Loucy (cell line): ENCODE measurements around the gene WDR64.

Source experiments
- H2AFZ ChIP-seq: fragments of 200-600 bp; sonication (generic); 2 replicates; pipeline ENCODE4 v1.6.0; 2016; ENCODE audit warnings: antibody characterized with exemption, mild to moderate bottlenecking, low read length, moderate library complexity
- H3F3A ChIP-seq: fragments of 200-600 bp; 2 replicates; pipeline ENCODE4 v1.6.0; 2016; ENCODE audit warnings: antibody characterized with exemption, low read depth, mild to moderate bottlenecking
- H3K27me3 ChIP-seq: fragments of 200-600 bp; sonication (generic); 2 replicates; pipeline ENCODE4 v1.6.1; 2014; ENCODE audit warnings: low read length, mild to moderate bottlenecking; ENCODE audit not compliant: insufficient read depth, poor library complexity, severe bottlenecking
- H3K36me3 ChIP-seq: fragments of 200-600 bp; sonication (generic); 2 replicates; pipeline ENCODE4 v1.6.1; 2016; ENCODE audit warnings: low read length; ENCODE audit not compliant: insufficient read depth
- H3K4me1 ChIP-seq: fragments of 200-600 bp; sonication (generic); 2 replicates; pipeline ENCODE4 v1.5.1; 2014; ENCODE audit warnings: low read length, mild to moderate bottlenecking; ENCODE audit not compliant: insufficient read depth, poor library complexity, severe bottlenecking
- H3K4me2 ChIP-seq: fragments of 200-600 bp; sonication (generic); 2 replicates; pipeline ENCODE4 v1.6.0; 2014; ENCODE audit warnings: antibody characterized with exemption, low read length, low read depth, mild to moderate bottlenecking; ENCODE audit not compliant: poor library complexity, severe bottlenecking
- H3K4me3 ChIP-seq: fragments of 200-600 bp; sonication (generic); 2 replicates; pipeline ENCODE4 v1.5.1; 2014; ENCODE audit warnings: low read length, mild to moderate bottlenecking, mixed read lengths; ENCODE audit not compliant: poor library complexity, severe bottlenecking
- H3K79me2 ChIP-seq: fragments of 200-600 bp; sonication (generic); 2 replicates; pipeline ENCODE4 v1.6.1; 2014; ENCODE audit warnings: low read length; ENCODE audit not compliant: insufficient read depth
- H3K9ac ChIP-seq: fragments of 200-600 bp; sonication (generic); 2 replicates; pipeline ENCODE4 v1.6.0; 2014; ENCODE audit warnings: mild to moderate bottlenecking, low read depth, low read length, moderate library complexity; ENCODE audit not compliant: poor library complexity, severe bottlenecking
- H3K9me2 ChIP-seq: fragments of 200-600 bp; sonication (generic); replicated peaks from 2 replicates; pipeline ENCODE4 v1.6.1; 2016; ENCODE audit warnings: low read depth, low read length, mixed read lengths
- H3K9me3 ChIP-seq: fragments of 200-600 bp; sonication (generic); 2 replicates; pipeline ENCODE4 v1.6.1; 2014; ENCODE audit warnings: mild to moderate bottlenecking, antibody characterized with exemption, low read length, low read depth; ENCODE audit not compliant: insufficient read depth
- H4K20me1 ChIP-seq: fragments of 200-600 bp; sonication (generic); 2 replicates; pipeline ENCODE4 v1.6.0; 2014; ENCODE audit warnings: antibody characterized with exemption, low read length, mild to moderate bottlenecking; ENCODE audit not compliant: insufficient read depth, poor library complexity, severe bottlenecking
- EZH2phosphoT487 ChIP-seq: fragments of 200-600 bp; IDR thresholded peaks from 2 replicates; pipeline ENCODE4 v1.6.1; 2018; ENCODE audit warnings: antibody characterized with exemption, mild to moderate bottlenecking, moderate library complexity, borderline replicate concordance
- TF ChIP-seq, protein P1 (sequence below): fragments of 200-600 bp; sonication (generic); conservative IDR thresholded peaks from 2 replicates; pipeline ENCODE4 v1.5.1; 2014; ENCODE audit warnings: mild to moderate bottlenecking, antibody characterized with exemption, low read length

WDR64 gene

DNA sequence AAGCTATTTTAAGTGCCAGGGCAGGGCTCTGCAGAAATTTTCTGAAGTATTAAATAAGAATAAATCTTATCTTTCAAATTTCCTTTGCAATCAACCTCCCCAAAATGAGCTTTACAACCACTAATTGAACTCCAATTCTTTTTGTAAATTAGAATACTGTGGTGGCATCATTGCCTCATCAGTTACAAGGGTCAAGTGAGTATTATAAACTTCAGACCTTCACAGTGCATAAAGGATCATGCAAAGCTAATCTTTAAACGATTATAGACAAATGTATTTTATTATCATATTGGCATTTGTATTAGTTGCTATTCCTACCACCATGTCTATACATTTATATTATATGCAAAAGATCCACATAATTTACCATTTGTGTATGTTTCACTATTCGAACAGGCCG is 19.1 kb upstream of the WDR64 start:
- Histone ChIP-seq H3F3A (no peaks in the 10 kb centered on the region), H3K9me2 (no peaks in the 10 kb centered on the region), H2AFZ (no peak overlapping the region), H3K79me2 (peaks cover 3% of the 10 kb centered on the region; the same call in 1 of the 2 replicates), H3K9ac (no peak overlapping the region), H3K9me3 (no peaks in the 10 kb centered on the region), H3K27me3 (no peaks in the 10 kb centered on the region), H3K4me2 (no peak overlapping the region), H3K4me3 (no peak overlapping the region), H3K4me1 (peaks cover 9% of the 10 kb centered on the region), H3K36me3 (no peaks in the 10 kb centered on the region), H4K20me1 (no peaks in the 10 kb centered on the region)
- TF ChIP-seq, protein P1, sequence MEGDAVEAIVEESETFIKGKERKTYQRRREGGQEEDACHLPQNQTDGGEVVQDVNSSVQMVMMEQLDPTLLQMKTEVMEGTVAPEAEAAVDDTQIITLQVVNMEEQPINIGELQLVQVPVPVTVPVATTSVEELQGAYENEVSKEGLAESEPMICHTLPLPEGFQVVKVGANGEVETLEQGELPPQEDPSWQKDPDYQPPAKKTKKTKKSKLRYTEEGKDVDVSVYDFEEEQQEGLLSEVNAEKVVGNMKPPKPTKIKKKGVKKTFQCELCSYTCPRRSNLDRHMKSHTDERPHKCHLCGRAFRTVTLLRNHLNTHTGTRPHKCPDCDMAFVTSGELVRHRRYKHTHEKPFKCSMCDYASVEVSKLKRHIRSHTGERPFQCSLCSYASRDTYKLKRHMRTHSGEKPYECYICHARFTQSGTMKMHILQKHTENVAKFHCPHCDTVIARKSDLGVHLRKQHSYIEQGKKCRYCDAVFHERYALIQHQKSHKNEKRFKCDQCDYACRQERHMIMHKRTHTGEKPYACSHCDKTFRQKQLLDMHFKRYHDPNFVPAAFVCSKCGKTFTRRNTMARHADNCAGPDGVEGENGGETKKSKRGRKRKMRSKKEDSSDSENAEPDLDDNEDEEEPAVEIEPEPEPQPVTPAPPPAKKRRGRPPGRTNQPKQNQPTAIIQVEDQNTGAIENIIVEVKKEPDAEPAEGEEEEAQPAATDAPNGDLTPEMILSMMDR: no peak
- TF ChIP-seq EZH2phosphoT487: no peak

DNA sequence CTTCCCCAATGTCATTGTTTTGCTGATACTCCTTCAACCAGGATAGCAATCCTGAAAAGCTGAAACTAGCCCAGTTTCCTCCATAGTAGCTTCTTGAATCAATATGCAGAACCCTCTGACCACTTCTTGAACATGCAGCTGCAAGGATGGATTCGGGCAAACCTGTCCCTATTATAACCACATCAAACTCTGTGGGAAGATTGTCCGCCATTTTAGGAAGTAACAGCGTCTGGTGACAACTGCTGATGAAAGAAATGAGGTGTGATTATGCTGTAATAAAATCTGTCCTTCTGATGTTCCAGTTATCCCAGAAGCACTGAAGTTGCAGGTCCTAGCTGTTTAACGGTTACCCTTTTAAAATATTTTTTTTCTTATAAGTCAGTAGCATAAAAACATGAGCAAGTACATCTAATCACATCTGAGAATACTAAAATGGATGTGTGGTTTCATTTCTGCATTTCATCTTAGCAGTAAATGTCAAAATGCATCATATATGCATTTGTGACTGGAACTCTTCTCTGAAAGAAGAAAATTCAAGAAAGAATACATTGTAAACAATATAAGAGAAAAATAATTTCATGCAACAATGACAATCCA is 16.4 kb upstream of the WDR64 start:
- no peaks in the 10 kb centered on the region for H3K9me3 ChIP-seq
- H3K4me3 ChIP-seq: peak overlapping the region; percentile 7
- peaks cover 13% of the 10 kb centered on the region for H3K4me1 ChIP-seq
- no peaks in the 10 kb centered on the region for H4K20me1 ChIP-seq
- peaks cover 16% of the 10 kb centered on the region; the same call in 1 of the 2 replicates for H3K79me2 ChIP-seq
- no peak overlapping the region for H2AFZ ChIP-seq
- TF ChIP-seq EZH2phosphoT487: no peak
- TF ChIP-seq, protein P1: no peak
- H3K27me3 ChIP-seq: no peaks in the 10 kb centered on the region
- no peaks in the 10 kb centered on the region for H3K36me3 ChIP-seq
- no peaks in the 10 kb centered on the region for H3K9me2 ChIP-seq
- H3K9ac ChIP-seq: no peak overlapping the region
- no peaks in the 10 kb centered on the region for H3F3A ChIP-seq
- H3K4me2 ChIP-seq: peak overlapping the region; percentile 62

DNA sequence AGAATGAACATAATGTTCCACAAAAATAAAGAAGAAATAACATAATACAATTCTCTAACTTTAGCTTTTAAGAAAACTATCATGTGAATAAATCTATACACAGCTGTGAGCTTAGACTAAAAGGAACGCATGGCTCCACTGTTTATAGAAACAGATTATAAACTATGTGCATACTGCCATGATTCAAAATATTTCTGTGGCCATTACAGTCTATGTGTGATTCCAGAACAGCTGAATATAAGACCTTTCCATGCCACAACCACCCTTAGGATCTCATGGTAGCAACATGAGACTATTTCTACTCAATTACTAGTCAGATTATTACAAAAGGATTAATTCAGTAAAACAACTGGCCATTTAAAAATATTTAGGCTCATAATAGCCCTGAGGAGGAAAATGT is 15.8 kb upstream of the WDR64 start:
- no peaks in the 10 kb centered on the region for H3K9me3 ChIP-seq
- H3K4me2 ChIP-seq: peak overlapping the region; percentile 62
- TF ChIP-seq, protein P1: no peak
- no peak for TF ChIP-seq EZH2phosphoT487
- H3K4me3 ChIP-seq: peak overlapping the region; percentile 7
- no peaks in the 10 kb centered on the region for H3K9me2 ChIP-seq
- H3K9ac ChIP-seq: no peak overlapping the region
- H3K27me3 ChIP-seq: no peaks in the 10 kb centered on the region
- no peaks in the 10 kb centered on the region for H3F3A ChIP-seq
- H4K20me1 ChIP-seq: no peaks in the 10 kb centered on the region
- H2AFZ ChIP-seq: no peak overlapping the region
- H3K4me1 ChIP-seq: peaks cover 13% of the 10 kb centered on the region
- H3K79me2 ChIP-seq: peaks cover 16% of the 10 kb centered on the region; the same call in 1 of the 2 replicates
- H3K36me3 ChIP-seq: no peaks in the 10 kb centered on the region
